Measurements from ENCODE around the gene BDP1.
"Not testable (repeated sequence)": the region's sequence is repeated elsewhere in the genome, so short reads cannot be mapped to it uniquely, and the experiment has no call there.

DNA sequence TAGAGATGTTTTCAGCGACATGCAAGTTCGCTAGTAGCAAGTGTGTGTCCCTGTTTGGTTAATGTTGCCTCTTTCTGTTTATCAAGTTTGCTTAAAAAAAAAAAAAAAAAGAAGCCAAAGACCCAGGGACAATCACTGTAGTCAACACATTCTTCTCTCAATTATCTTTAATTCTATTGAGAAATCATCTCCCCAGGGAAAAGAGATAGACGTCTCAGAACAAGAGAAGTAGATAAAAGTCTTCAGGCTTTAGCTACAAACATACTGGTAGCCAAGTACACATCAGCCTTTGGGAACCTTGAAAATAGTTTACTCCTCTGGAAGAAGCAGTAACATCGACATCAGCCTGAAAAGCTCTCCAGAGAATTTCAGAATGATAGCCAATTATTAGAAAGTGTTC lies 11.6 kb upstream of the BDP1 start:
- not testable (repeated sequence) for TF ChIP-seq POLR2A (IDR thresholded peaks at IDR 0.05)
- TF ChIP-seq, protein P1, sequence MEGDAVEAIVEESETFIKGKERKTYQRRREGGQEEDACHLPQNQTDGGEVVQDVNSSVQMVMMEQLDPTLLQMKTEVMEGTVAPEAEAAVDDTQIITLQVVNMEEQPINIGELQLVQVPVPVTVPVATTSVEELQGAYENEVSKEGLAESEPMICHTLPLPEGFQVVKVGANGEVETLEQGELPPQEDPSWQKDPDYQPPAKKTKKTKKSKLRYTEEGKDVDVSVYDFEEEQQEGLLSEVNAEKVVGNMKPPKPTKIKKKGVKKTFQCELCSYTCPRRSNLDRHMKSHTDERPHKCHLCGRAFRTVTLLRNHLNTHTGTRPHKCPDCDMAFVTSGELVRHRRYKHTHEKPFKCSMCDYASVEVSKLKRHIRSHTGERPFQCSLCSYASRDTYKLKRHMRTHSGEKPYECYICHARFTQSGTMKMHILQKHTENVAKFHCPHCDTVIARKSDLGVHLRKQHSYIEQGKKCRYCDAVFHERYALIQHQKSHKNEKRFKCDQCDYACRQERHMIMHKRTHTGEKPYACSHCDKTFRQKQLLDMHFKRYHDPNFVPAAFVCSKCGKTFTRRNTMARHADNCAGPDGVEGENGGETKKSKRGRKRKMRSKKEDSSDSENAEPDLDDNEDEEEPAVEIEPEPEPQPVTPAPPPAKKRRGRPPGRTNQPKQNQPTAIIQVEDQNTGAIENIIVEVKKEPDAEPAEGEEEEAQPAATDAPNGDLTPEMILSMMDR (IDR thresholded peaks at IDR 0.05): not testable (repeated sequence)

Data from adrenal gland (tissue), 5 donors.